Stimulated activated CD4-positive, alpha-beta T cell treated with anti-CD3 and anti-CD28 coated beads, Interleukin-1b, Interleukin-23, amount 100 ng/mL, for 4 hours (primary cell): ENCODE measurements around the gene OR8B12.
"Not testable (repeated sequence)": the region's sequence is repeated elsewhere in the genome, so short reads cannot be mapped to it uniquely, and the experiment has no call there.

Experiments used
- DNase-seq, 2 donors: peaks; one replicate each; pipeline ENCODE4 v3.0.0-alpha.2; 2020; ENCODE audit warnings: low read depth in 2 of 2

The OR8B12 gene

GRCh38 chr11:124519850-124520549 is 23.5 kb downstream of the OR8B12 start:
- no peak for DNase-seq

GRCh38 chr11:124518989-124519451 is 24.4 kb downstream of the OR8B12 start:
- DNase-seq, result no peak

- DNase-seq, result no peak
Observed at GRCh38 chr11:124517314-124517713, 26.1 kb downstream of the OR8B12 start.

- DNase-seq, result not testable (repeated sequence)
Observed at GRCh38 chr11:124514675-124515074, 28.8 kb downstream of the OR8B12 start.

GRCh38 chr11:124514131-124514530 is 29.3 kb downstream of the OR8B12 start:
- DNase-seq, result no peak

GRCh38 chr11:124511745-124512144 is 31.7 kb downstream of the OR8B12 start:
- no peak for DNase-seq

GRCh38 chr11:124510279-124510678 is 33.2 kb downstream of the OR8B12 start:
- no peak for DNase-seq

- DNase-seq, result no peak
Observed at GRCh38 chr11:124499711-124500110, 43.7 kb downstream of the OR8B12 start.

GRCh38 chr11:124493016-124493655 is 50.3 kb downstream of the OR8B12 start:
- DNase-seq, result no peak
